IMR-90 (cell line): ENCODE data around the gene TBC1D9.

Source experiments
- MAZ ChIP-seq: IDR thresholded peaks from 2 replicates; pipeline ENCODE4 v1.6.1; 2012; ENCODE audit warnings: low read depth, mild to moderate bottlenecking, low read length, improper control_type of control experiment, moderate library complexity, borderline replicate concordance
- POLR2A ChIP-seq: IDR thresholded peaks from 2 replicates; pipeline ENCODE4 v1.6.1; 2012; ENCODE audit warnings: mild to moderate bottlenecking, low read depth, low read length
- TF ChIP-seq, protein P1 (sequence below): conservative IDR thresholded peaks from 2 replicates; pipeline ENCODE4 v1.5.1; 2012; ENCODE audit warnings: mild to moderate bottlenecking, low read depth, low read length, improper control_type of control experiment
- TF ChIP-seq, protein P2 (sequence below): fragments of 150-350 bp; IDR thresholded peaks from 2 replicates; pipeline ENCODE4 v1.6.1; 2017; ENCODE audit warnings: mild to moderate bottlenecking, antibody characterized with exemption, low read length, low read depth

DNA sequence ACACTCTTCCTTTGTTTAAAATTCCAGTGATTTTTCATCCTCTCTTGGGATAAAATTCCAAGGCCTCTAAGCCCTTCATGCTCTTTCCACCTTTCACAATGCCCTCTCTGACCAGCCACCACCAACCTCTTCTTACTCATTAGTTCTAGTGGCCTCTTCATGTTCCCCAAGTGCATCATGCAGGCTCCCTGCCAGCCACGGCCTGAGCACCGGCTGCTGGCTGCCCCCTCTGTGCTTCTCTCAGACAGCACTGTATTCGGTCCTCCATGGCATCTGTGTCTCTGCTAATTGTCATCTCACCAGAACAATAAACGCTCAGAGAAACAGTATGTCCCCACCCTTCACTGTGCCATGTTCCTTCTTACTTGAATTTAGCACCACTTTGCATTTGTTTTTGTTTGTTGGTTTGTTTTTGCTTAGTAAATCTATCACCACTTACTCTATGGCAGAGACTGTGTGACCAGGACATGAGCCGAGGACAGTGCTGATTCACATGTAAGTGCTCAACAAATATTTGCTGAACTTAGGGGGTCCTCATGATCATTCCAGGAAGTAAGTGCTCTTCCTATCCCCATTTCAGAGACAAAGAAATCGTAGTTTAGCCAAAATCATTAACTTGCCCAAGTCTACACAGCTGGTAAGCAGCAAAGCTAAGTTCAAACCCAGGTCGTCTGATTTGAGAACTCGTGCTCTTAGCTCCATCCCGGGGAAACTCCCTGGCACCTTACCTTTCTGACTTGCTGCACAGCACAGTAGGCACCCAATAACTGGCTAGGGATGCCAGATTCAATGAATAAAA, 110.4 kb downstream of the TBC1D9 start:
- TF ChIP-seq POLR2A (no peak), MAZ (no peak)
- TF ChIP-seq, protein P1, sequence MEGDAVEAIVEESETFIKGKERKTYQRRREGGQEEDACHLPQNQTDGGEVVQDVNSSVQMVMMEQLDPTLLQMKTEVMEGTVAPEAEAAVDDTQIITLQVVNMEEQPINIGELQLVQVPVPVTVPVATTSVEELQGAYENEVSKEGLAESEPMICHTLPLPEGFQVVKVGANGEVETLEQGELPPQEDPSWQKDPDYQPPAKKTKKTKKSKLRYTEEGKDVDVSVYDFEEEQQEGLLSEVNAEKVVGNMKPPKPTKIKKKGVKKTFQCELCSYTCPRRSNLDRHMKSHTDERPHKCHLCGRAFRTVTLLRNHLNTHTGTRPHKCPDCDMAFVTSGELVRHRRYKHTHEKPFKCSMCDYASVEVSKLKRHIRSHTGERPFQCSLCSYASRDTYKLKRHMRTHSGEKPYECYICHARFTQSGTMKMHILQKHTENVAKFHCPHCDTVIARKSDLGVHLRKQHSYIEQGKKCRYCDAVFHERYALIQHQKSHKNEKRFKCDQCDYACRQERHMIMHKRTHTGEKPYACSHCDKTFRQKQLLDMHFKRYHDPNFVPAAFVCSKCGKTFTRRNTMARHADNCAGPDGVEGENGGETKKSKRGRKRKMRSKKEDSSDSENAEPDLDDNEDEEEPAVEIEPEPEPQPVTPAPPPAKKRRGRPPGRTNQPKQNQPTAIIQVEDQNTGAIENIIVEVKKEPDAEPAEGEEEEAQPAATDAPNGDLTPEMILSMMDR: no peak
- TF ChIP-seq, protein P2, sequence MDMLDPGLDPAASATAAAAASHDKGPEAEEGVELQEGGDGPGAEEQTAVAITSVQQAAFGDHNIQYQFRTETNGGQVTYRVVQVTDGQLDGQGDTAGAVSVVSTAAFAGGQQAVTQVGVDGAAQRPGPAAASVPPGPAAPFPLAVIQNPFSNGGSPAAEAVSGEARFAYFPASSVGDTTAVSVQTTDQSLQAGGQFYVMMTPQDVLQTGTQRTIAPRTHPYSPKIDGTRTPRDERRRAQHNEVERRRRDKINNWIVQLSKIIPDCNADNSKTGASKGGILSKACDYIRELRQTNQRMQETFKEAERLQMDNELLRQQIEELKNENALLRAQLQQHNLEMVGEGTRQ: no peak
